ENCODE data around the gene KIRREL3. TPM values are rescaled to one million over a fixed set of nuclear protein-coding genes. Genes with fewer than 3 reads are reported as not detected.

The KIRREL3 gene
- total and polyA plus RNA-seq, 10 donors, result 0.50 to 5.4 (median 2.0) TPM

DNA sequence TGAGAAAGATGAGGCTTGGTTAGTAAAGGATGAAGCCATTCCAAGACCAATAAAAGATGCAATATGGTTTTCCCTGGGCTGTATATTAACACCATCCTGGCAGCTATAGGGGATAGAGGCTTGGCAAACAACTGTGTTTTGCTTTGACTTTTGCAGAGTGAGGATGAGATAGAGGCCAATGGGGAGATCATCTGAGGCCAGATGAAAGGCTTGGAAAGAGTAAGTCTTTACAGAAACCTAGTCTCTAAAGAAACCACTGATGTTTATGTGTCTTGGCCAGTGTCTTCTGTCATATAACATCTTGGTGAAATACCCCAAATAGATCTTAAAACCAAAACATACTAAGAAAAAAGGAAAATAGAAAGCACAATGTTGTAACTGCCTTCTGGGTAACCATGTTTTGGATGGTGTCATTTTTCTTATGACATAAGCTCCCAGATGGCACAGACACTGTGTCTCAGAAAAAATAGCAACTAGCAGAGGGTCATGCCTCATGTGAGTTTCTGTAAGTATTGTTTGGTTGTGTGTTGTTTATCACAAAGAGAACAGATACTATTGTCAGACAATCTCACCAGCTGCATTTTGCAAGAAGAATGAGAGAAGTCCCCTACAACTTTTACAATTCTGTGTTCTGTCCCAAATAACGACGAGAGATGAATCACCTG is 339.7 kb downstream of the KIRREL3 start:
- Histone ChIP-seq H3K27ac (no peak overlapping the region), H3K4me3 (no peak overlapping the region), H3K27me3 (replicated peaks in 1 of 7) (peaks cover 0 to 11% (median 0%) of the 10 kb centered on the region in 7 donors), H3K4me1 (no peaks in the 10 kb centered on the region), H3K9me3 (no peaks in the 10 kb centered on the region), H3K36me3 (no peaks in the 10 kb centered on the region)
- DNase-seq, result no peak
- WGBS, 5 donors, result 80 to 89% (median 86%) methylated on average over 2 of the region's 2 CpGs
- intact Hi-C loops (cut with DNase I; ENCODE audit: low total_unique reads), result no loop called here
- TF ChIP-seq, protein P1, sequence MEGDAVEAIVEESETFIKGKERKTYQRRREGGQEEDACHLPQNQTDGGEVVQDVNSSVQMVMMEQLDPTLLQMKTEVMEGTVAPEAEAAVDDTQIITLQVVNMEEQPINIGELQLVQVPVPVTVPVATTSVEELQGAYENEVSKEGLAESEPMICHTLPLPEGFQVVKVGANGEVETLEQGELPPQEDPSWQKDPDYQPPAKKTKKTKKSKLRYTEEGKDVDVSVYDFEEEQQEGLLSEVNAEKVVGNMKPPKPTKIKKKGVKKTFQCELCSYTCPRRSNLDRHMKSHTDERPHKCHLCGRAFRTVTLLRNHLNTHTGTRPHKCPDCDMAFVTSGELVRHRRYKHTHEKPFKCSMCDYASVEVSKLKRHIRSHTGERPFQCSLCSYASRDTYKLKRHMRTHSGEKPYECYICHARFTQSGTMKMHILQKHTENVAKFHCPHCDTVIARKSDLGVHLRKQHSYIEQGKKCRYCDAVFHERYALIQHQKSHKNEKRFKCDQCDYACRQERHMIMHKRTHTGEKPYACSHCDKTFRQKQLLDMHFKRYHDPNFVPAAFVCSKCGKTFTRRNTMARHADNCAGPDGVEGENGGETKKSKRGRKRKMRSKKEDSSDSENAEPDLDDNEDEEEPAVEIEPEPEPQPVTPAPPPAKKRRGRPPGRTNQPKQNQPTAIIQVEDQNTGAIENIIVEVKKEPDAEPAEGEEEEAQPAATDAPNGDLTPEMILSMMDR (IDR thresholded peaks at IDR 0.05 in 8 of 11, conservative IDR thresholded peaks at IDR 0.05 in 3 of 11), result no peak
- no peak for TF ChIP-seq POLR2A (IDR thresholded peaks at IDR 0.05)
- TF ChIP-seq POLR2AphosphoS5 (IDR thresholded peaks at IDR 0.05), result no peak

DNA sequence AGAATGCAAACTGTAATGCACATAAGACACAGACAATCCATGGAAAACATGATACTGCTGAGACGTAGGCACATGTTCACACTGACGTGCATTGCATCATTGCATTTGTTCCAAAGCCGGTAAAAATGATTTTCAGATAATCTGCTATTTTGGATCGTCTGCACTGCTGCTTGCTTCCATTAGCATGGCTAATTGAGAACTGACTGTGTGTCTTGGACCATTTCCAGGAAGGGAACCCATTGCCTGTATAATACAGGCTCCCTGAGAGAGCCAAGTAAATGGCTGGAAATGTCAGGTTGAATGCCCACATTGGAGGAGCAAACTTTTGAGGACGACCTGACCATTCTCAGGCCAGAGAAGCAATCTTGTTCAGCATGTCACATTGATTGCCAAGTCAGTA is 340.2 kb downstream of the KIRREL3 start:
- Histone ChIP-seq H3K4me3 (no peak overlapping the region), H3K9me3 (no peaks in the 10 kb centered on the region), H3K27ac (no peak overlapping the region), H3K27me3 (replicated peaks in 1 of 7) (peaks cover 0 to 17% (median 0%) of the 10 kb centered on the region in 7 donors), H3K36me3 (no peaks in the 10 kb centered on the region), H3K4me1 (no peaks in the 10 kb centered on the region)
- TF ChIP-seq, protein P1 (IDR thresholded peaks at IDR 0.05 in 8 of 11, conservative IDR thresholded peaks at IDR 0.05 in 3 of 11), result no peak
- TF ChIP-seq POLR2AphosphoS5 (IDR thresholded peaks at IDR 0.05) (no peak), POLR2A (IDR thresholded peaks at IDR 0.05) (no peak)
- no peak for DNase-seq
- WGBS, 5 donors, result 72 to 90% (median 83%) methylated on average over 5 of the region's 5 CpGs
- intact Hi-C loops (cut with DNase I; ENCODE audit: low total_unique reads), result no loop called here

DNA sequence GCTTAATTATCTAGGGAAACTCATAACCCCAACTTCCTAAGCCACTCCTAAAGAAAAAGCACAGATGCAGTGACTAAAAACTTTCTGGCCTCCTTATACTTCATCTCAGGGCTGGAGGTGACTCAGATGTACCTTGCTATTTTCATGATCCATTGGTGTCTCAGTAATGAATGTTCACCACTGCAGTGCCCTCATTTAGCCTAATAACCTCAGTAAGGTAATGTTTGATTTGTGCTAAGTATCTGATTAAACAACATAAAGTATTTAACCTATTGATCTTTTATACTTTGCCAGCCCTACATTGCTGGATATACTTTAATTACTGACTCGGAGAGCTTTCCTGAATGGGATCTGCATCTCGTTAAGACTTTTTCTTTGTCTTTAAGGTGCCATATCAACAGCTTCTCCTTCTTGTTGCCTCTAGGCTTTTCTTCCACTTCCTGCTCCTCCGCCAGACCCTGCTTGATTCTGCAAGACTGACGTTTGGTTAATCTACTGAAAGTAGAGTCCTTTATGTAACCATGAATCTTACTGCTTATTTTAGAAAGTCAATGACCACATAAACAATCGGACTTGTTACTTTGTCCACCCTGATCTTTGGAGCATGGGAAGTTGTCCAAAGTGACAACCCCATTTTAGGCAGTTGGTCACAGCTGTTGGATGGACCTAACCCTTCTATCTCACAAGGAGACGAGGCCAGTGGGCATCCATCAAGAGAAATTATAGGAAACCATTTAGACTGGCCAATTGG is 342.1 kb downstream of the KIRREL3 start:
- Histone ChIP-seq H3K4me3 (no peak overlapping the region), H3K9me3 (no peaks in the 10 kb centered on the region), H3K27me3 (replicated peaks in 1 of 7) (peaks cover 0 to 23% (median 0%) of the 10 kb centered on the region in 7 donors), H3K27ac (no peak overlapping the region), H3K36me3 (no peaks in the 10 kb centered on the region), H3K4me1 (no peaks in the 10 kb centered on the region)
- TF ChIP-seq, protein P1 (IDR thresholded peaks at IDR 0.05 in 8 of 11, conservative IDR thresholded peaks at IDR 0.05 in 3 of 11), result no peak
- TF ChIP-seq POLR2AphosphoS5 (IDR thresholded peaks at IDR 0.05) (no peak), POLR2A (IDR thresholded peaks at IDR 0.05) (no peak)
- WGBS, 5 donors, result 66 to 68% (median 68%) methylated on average over 6 of the region's 6 CpGs
- no peak for DNase-seq
- intact Hi-C loops (cut with DNase I; ENCODE audit: low total_unique reads), result no loop called here

GRCh38 chr11:126655807-126656128 is 344.8 kb downstream of the KIRREL3 start:
- DNase-seq, result no peak
- intact Hi-C loops (cut with DNase I; ENCODE audit: low total_unique reads), result no loop called here
- Histone ChIP-seq H3K36me3 (no peaks in the 10 kb centered on the region), H3K27ac (no peak overlapping the region), H3K4me3 (no peak overlapping the region), H3K9me3 (no peaks in the 10 kb centered on the region), H3K4me1 (no peaks in the 10 kb centered on the region), H3K27me3 (replicated peaks in 1 of 7) (peaks cover 0 to 23% (median 0%) of the 10 kb centered on the region in 7 donors)
- TF ChIP-seq POLR2AphosphoS5 (IDR thresholded peaks at IDR 0.05), result no peak
- no peak for TF ChIP-seq POLR2A (IDR thresholded peaks at IDR 0.05)
- TF ChIP-seq, protein P1 (IDR thresholded peaks at IDR 0.05 in 8 of 11, conservative IDR thresholded peaks at IDR 0.05 in 3 of 11), result no peak
- 39 to 65% (median 58%) methylated on average over 2 of the region's 2 CpGs for WGBS, 5 donors
